SIG-M5 treated with dmso at 0.1 percent for 504 hours (cell line): ENCODE results near the gene VGLL1.

ENCODE experiments used
- DNase-seq: peaks from one replicate; lab custom pipeline; 2025; ENCODE audit not compliant: unreplicated experiment; lab: John Stamatoyannopoulos, UW

VGLL1 gene

DNA sequence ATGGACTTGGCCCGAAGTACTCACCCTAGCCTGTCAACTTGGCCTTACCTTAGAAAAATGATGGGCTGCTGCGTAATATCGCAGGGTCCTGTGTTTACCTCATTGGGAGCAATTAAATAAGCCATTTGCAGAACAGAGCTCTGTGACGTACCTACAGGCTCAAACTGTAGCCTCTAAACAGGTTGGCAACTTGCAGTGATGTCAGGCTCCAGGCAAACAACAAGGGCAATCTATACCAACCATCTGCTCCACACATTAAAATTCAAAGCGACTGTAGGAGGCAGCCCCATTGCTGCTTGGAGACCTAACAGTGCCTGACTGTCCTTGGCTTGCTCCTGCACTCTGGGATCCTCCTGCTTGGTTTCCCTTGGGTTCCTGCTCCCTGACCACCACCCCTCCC is 17.2 kb downstream of the VGLL1 start:
- DNase-seq, result no peak

DNA sequence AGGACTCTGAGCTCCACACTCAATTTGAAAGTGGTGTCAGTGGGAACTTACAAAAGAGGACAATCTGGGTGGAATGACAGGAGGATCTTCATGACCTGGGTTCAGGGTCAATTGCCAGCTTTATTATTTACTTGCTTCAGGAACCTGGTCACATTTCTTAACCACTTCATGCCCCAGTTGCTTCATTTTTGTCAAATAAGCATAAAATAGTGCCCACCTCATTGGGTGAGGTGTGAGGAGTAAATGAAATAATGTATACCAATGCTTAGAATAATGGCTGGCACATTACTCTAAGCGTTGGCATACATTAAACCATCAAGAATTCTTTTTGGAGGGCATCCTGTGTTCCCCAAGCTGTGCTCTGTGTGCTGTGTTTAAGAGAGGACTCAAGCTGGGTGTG is 19.4 kb downstream of the VGLL1 start:
- no peak for DNase-seq

DNA sequence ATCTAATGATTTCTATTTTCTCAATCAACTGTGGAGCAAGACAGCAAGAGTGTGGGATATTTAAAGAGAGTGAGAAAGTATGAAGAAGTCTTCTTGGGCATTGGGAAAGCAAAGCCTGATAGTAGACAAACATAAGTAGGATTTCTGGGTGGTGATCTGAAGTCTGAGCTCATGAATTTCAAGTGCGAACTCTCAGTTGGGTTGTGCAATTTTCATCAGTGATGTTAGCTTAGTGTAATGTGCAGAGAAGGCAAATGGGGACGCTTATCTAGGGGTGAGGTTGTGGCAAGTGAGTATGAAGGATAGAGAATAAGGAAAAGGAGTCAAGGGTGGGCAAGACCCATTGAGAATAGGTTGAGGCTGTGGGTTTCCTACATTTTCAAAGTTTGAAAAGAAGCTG is 23.7 kb downstream of the VGLL1 start:
- no peak for DNase-seq

DNA sequence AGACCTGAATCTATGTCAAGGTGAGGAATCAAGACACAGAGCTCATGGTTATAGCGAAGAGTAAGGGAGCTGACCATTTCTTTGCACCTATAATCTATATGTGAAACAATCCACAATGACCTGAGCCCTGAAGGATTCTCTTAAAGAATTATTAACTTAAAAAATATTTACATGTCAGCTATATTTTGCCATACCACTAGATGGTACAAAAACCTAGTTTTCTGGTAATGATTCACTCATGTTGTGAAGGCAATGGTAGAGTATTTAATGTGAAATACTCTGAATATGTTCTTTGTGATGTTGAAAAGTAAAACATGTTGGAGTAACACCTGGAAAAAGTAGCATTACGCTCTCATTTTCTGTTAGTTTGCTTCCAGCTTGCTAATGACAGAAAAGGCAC is 40.0 kb downstream of the VGLL1 start:
- DNase-seq, result no peak

DNA sequence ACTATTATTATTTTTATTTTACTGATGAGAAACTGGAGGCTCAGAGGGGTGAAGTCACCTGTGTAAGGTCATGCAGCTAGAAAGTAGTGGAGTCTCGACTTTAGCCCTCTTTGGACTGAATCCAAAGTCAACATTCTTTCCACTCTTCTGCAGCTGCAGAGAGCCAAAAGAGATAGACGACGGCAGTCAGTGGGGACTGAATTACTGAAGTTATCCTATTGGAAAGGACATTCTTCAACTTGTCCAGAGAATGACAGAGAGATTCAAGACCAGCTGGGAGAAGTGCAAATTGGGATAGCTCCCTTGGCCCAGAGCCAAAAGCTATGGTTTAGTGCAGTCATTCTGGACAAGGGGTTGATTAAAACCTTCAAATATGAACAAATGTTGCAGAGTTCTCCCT is 42.5 kb downstream of the VGLL1 start:
- DNase-seq, result no peak

DNA sequence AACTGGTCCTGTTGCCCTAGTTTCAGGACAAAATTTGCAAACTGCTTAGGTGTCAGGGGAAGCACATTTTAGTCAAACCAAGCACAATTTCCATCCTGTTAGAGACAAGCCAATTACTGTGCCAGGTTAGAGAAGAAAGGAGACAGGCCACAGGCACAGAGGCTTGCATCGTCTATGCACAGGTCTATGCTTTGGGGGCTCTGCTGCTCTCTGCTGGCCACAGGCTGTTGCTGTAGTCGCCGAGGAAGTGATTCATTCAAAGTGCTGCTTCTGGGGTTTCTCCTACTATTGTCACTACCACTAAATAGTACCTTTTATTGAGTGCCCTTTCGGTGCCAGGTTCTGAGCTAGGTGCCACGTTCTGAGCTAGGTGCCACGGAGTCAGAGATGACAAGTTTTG is 45.5 kb downstream of the VGLL1 start:
- DNase-seq, result peak; percentile 47

DNA sequence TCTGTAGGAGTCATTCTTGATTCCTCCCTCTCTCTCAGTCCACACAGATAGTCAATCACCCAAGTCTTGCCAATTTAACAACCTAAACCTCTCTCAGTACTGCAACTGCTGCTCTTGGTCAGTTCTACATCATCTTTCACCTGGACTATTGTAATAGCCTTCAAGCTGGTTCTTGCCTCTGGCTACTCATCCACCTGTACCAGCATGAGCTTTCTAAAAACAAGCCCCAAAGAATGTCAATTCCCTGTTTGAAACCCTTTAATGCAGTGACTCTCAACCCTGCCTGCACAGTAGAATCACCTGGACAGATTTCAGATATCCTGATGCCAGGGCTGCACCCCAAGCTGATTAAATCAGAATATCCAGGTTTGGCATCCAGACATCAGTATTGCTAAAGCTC is 48.3 kb downstream of the VGLL1 start:
- DNase-seq, result no peak

DNA sequence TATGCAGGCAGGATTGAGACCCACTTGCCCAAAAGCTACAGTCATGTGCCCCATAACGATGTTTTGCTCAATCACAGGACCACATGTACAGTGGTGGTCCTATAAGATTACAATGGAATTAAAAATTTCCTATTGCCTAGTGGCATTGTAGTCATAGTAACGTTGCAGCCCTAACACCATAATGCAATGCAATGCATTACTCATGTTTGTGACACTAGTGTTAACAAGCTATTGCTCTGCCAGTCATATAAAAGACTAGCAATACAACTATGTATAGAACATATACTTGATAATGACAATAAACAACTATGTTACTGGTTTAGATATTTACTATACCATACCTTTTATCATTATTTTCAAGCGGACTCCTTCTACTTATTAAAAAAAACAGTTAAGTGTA is 50.6 kb downstream of the VGLL1 start:
- DNase-seq, result no peak

DNA sequence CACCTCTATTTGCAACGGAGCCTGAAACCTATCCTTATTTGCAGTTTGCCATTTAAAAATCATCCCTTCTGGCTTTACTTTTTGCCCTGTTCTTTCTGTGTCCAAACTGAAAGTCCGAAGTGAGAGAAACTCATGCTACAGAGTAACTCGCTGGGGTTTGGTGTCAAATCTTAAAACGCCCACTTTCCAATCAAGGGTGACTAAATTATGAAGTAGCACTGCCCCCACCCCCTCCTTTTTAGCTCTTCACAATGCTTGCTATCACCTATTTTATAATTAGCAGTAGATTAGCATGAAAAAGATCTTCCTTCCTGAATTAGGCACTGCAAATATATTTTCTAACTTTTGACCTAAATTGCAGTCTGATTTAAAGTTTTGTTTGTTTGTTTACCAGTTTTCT is 52.5 kb downstream of the VGLL1 start:
- no peak for DNase-seq

DNA sequence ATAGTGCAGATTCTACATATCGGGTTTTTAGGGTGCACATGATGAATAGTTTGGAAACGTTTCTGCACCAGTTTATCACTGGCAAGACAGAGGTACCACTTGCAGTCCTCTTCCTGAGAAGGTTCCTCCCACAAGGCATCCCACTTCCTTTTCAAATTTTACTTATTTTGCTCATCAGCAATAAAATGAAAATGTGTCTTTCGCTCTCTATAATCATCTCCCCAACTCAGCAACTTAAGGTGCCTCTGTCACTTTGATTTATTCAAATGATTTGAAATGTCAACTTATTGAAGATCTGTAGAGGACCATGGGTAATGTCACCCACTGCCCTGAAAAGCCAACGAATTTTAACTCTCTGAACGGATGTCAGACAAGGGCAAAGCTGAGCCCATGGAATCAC is 53.2 kb downstream of the VGLL1 start:
- DNase-seq, result no peak

DNA sequence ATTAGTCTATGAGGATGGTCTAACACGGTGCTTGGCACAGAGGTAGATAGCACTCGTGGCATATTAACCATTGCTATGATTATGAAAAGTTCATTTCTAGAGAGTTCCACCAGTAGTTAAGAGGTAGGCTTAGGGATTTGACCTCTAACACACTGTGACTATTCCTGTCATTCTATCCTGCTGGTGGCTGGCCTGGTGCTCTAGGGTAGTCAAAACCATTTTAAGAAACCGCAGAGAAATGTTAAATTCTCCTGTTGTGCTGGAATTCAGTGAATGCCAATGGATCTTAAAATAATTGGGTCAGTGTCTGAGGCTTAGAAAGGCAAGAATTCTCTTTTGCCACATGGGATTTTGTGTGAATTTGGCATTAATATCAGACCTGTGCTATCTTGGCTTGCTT is 53.9 kb downstream of the VGLL1 start:
- DNase-seq, result no peak

DNA sequence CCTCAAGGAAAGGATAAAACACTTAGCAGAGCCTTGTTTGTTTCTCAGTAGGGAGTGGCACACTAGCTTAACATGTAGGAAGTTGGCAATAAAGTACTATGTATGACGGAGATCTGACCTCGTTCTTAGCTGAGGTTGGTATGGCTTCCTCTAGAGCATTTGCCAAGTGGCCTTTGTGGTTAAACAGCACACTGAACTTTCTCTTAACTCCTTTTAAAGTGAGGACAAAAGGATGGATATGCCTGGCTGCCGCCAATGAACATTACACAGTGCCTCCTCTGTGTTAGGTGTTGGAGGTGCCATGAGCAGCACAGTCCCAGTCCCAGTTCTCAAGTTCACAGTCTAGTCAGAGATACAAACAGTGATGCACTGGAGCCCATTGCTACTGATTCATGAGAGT is 54.4 kb downstream of the VGLL1 start:
- no peak for DNase-seq

DNA sequence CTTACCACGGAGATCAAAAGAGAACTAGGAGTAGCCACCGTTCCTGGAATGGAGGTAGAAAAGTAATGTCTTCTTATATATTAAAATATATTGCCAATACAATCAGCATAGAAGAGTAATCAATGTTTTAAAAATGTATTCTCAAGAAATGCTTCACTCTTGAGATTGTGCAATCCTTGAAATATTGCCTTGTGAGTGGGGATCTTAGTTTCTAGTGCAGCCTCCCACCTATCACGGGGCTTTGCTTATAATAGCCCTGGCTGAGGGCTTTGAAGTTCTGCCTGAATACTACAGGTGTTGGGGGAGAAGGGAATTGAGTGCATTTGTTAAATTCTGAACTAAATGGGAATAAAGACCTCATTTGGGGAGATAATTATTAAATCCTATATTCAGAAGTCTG is 55.5 kb downstream of the VGLL1 start:
- no peak for DNase-seq

DNA sequence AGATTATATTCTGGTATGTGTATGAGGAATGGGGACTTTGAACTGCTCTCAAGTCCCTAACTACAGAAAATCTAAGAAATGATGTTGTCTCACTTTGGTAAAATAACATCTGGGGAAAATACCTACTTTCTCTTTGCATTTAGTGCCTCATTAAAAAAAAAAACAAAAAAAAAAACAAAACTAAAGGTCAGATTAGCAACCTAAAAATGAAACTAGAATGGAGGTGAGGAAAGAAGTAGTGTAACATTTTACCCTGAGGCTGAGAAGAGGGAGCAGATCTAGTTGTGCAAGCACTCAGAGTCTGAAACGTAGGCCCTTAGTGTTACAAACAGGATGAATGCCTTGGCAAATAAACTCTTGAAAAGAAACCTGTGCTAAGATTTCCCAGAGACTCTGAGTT is 56.0 kb downstream of the VGLL1 start:
- DNase-seq, result peak; percentile 12

DNA sequence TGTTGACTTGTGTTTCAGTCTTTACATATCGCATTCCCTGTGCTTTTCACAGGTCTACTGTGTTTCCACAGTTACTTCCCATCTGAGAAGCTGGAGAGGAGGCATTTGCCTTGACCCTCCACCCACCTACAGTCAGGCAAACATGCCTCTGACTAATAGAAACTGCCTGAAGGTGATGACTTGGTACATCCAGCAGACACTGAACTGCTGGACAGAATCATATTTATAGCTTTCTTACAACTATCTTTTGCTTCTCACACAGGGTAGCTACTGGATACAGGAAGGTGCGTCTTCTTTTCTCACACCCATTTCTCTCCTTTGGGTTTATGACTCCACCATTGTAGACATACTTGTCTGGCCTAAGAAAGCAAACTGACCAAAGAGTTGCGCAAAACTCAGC is 58.0 kb downstream of the VGLL1 start:
- no peak for DNase-seq

DNA sequence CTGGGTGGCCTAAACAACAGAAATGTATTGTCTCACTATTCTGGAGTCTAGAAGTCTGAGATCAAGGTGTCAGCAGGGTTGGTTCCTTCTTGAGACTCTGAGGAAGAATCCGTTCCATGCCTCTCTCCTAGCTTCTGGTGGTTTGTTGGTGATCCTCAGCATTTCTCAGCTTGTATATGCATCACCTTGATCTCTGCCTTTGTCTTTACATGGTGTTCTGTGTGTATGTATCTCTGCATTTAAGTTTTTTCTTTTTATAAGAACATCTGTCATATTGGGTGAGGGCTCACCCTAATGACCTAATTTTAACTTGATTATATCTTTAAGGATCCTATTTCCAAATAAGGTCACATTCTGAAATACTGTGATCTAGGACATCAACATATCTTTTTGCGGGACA is 65.3 kb downstream of the VGLL1 start:
- DNase-seq, result no peak

DNA sequence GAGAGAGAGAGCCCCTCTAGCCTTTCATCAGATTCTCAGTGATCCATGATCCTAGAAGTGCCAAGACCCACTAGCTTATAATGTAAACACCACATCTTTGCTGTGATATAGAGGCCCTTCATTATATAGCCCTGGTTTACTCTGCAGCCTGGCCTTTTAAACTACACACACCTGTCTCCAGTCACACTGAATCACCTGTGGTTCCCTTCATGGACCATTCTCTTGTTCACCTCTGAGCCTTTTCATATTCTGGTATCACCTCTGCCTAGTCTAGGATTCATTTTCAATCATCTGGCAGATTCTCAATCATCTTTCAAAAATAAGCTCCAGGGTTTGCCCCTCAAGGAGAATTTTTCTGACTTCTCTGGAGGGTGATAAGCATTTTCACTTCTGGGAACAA is 65.9 kb downstream of the VGLL1 start:
- DNase-seq, result no peak

DNA sequence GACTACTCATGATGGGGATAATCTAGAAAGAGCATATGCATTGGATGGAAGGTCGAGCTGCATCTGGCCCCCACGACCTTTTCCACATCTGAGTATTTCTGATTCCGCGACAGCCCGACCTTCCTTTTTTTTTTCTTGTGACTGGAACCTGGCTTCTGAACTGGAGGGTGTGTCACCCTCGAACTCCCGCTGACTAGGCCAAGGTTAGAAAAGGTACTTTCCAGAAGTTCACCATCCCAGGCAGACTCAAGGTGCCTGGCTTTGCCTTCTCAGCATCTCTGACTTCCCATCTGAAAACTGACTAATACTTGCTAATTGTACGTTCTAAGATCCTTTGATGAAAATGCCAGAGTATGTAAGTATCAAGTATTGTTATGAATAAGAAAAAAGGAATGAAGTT is 66.6 kb downstream of the VGLL1 start:
- DNase-seq, result no peak

DNA sequence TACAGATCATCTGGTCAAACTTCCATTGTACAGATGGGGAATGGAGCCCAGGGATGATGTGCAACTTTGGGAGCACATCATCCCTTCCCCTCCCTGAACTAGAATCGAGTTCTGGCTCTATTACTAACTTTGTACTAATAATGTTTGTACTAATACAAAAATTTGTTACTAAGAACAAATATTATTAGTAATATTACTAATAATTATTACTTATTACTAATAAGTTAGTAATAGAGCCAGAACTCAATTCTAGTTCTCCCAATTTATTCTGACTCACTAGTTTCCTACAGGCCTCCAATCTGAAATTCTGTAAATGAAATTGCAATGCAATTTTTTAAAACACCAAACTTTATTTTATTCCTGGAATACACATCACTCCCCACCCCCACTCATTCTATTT is 68.0 kb downstream of the VGLL1 start:
- DNase-seq, result no peak
